PC-3 (cell line): ENCODE data around the gene NRCAM. TPM values are rescaled to one million over a fixed set of nuclear protein-coding genes. Genes with fewer than 3 reads are reported as not detected.

Experiments
- ATAC-seq: fragments of 200-7000 bp; cut with Tn5 transposase; 2 replicates; pipeline ENCODE4 v1.9.1; 2020; ENCODE audit warnings: mild to moderate bottlenecking, moderate library complexity
- BruUV-seq: library from RNA; stranded (reverse); fragments of 400-500 nt; replicated peaks from 2 replicates; lab custom pipeline; 2021; lab: Mats Ljungman, UMichigan
- CTCF ChIA-PET: fragments of 300-600 bp; sonication (Branson Sonifier 250); formaldehyde crosslinking; loops from one replicate; lab custom pipeline; 2022; ENCODE audit warnings: antibody characterized with exemption; lab: Charles Lee
- POLR2A ChIA-PET: fragments of 300-600 bp; sonication (Branson Sonifier 250); formaldehyde crosslinking; loops from one replicate; lab custom pipeline; 2022; ENCODE audit warnings: antibody characterized with exemption; ENCODE audit not compliant: unreplicated experiment; lab: Charles Lee
- DNase-seq: peaks from one replicate; pipeline ENCODE4 v3.0.0-alpha.2; 2015
- H2AFZ ChIP-seq: fragments of 300-600 bp; sonication (generic); 2 replicates; pipeline ENCODE4 v1.6.0; 2016; ENCODE audit warnings: antibody characterized with exemption, low read length
- H3F3A ChIP-seq: fragments of 300-600 bp; sonication (generic); one replicate; pipeline ENCODE4 v1.6.0; 2017; ENCODE audit warnings: antibody characterized with exemption, low read length, control low read depth, mild to moderate bottlenecking; ENCODE audit not compliant: unreplicated experiment
- H3K27ac ChIP-seq: fragments of 300-600 bp; sonication (generic); 2 replicates; pipeline ENCODE4 v1.5.1; 2016; ENCODE audit warnings: mild to moderate bottlenecking, low read length
- H3K27me3 ChIP-seq: fragments of 300-600 bp; sonication (generic); 2 replicates; pipeline ENCODE4 v1.6.1; 2016; ENCODE audit warnings: low read length, mixed read lengths
- H3K36me3 ChIP-seq: fragments of 300-600 bp; sonication (generic); 2 replicates; pipeline ENCODE4 v1.6.1; 2016; ENCODE audit warnings: low read depth, mixed run types, low read length, mixed read lengths
- H3K4me1 ChIP-seq: fragments of 300-600 bp; sonication (generic); 2 replicates; pipeline ENCODE4 v1.5.1; 2016; ENCODE audit warnings: low read length; ENCODE audit not compliant: insufficient read depth
- H3K4me2 ChIP-seq: fragments of 300-600 bp; sonication (generic); 2 replicates; pipeline ENCODE4 v1.6.0; 2016; ENCODE audit warnings: low read length
- H3K4me3 ChIP-seq: fragments of 300-600 bp; sonication (generic); 2 replicates; pipeline ENCODE4 v1.5.1; 2016; ENCODE audit warnings: mild to moderate bottlenecking, low read length, mixed read lengths
- H3K79me2 ChIP-seq: fragments of 300-600 bp; sonication (generic); 2 replicates; pipeline ENCODE4 v1.6.1; 2017; ENCODE audit warnings: low read length, mixed read lengths
- H3K9ac ChIP-seq: fragments of 300-600 bp; sonication (generic); 2 replicates; pipeline ENCODE4 v1.6.0; 2016; ENCODE audit warnings: mild to moderate bottlenecking, low read length
- H3K9me2 ChIP-seq: fragments of 300-600 bp; sonication (generic); replicated peaks from 2 replicates; pipeline ENCODE4 v1.6.1; 2016; ENCODE audit warnings: mixed run types, low read length, mixed read lengths
- H3K9me3 ChIP-seq: fragments of 300-600 bp; sonication (generic); 2 replicates; pipeline ENCODE4 v1.6.1; 2016; ENCODE audit warnings: low read length, mixed read lengths
- H4K20me1 ChIP-seq: fragments of 300-600 bp; sonication (generic); 2 replicates; pipeline ENCODE4 v1.6.1; 2016; ENCODE audit warnings: low read length, mixed read lengths
- CTCF ChIP-seq: fragments of 300-600 bp; sonication (generic); conservative IDR thresholded peaks from 2 replicates; pipeline ENCODE4 v1.5.1; 2017; ENCODE audit warnings: antibody characterized with exemption, low read depth, mild to moderate bottlenecking, low read length
- EZH2 ChIP-seq: fragments of 300-600 bp; sonication (generic); IDR thresholded peaks from one replicate; pipeline ENCODE4 v1.6.1; 2017; ENCODE audit warnings: antibody characterized with exemption, mild to moderate bottlenecking, low read length; ENCODE audit not compliant: unreplicated experiment
- EZH2phosphoT487 ChIP-seq: fragments of 300-600 bp; sonication (generic); IDR thresholded peaks from 2 replicates; pipeline ENCODE4 v1.6.1; 2018; ENCODE audit warnings: mild to moderate bottlenecking, antibody characterized with exemption, low read length, borderline replicate concordance
- intact Hi-C: fragments of 100-400 bp; cut with micrococcal nuclease; formaldehyde crosslinking; loops from 2 replicates; pipeline ENCODE4 v1.9.0; 2023
- total RNA-seq: library from RNA; depleted of rRNA; stranded (reverse); fragments of >200 nt; gene quantifications from 2 replicates; pipeline ENCODE4 v1.2.3, GENCODE V29; 2014

NRCAM gene
- total RNA-seq, 1 experiment from 2014 or later: not detected

GRCh38 chr7:108450160-108450559 lies 6.1 kb downstream of the NRCAM start:
- TF ChIP-seq EZH2 (no peak), CTCF (no peak), EZH2phosphoT487 (no peak)
- H3K79me2 ChIP-seq: no peaks in the 10 kb centered on the region
- H2AFZ ChIP-seq: no peak overlapping the region
- H3K4me3 ChIP-seq: no peak overlapping the region
- peaks cover 69% of the 10 kb centered on the region for H3K27me3 ChIP-seq
- H3K4me2 ChIP-seq: no peak overlapping the region
- ATAC-seq (no peak), DNase-seq (no peak)
- intact Hi-C loops: loop anchor here (5.0 kb wide), 1 partner anchor 153 kb away; no protein-coding TSS in a partner anchor
- CTCF ChIA-PET: no interaction called here
- H3K9ac ChIP-seq: no peak overlapping the region
- no peaks in the 10 kb centered on the region for H3K36me3 ChIP-seq
- BruUV-seq: no TSS peak
- no peaks in the 10 kb centered on the region for H3K9me2 ChIP-seq
- no peaks in the 10 kb centered on the region for H3K4me1 ChIP-seq
- no peaks in the 10 kb centered on the region for H3F3A ChIP-seq
- H3K27ac ChIP-seq: no peak overlapping the region
- POLR2A ChIA-PET: interaction anchor here (0.7 kb wide), 1 partner anchor 1646 kb away, joined by 5 read pairs; no protein-coding TSS in a partner anchor
- H4K20me1 ChIP-seq: no peaks in the 10 kb centered on the region
- H3K9me3 ChIP-seq: no peaks in the 10 kb centered on the region

DNA sequence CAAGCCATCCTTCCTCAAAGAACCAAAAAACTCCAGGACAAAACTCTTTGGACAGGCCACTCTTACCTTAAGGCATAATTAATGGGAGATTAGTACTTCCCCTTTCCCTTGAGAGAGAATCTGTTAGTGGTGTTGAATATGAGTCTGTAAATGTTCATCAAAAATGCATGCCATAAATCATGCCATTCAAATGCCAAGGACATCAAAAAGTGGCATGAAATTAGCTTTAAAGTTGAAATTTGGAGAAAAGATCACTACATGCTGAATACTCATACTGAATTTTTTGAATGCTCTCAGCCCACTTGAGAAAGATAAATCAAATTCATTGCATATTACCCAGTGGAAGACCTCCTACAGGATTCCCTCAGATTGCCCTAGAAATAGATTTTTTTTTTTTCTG lies 6.7 kb downstream of the NRCAM start:
- Histone ChIP-seq H3K4me1 (no peaks in the 10 kb centered on the region), H3K9ac (no peak overlapping the region), H3K9me2 (no peaks in the 10 kb centered on the region), H3K27ac (no peak overlapping the region), H3K4me3 (no peak overlapping the region), H3K36me3 (no peaks in the 10 kb centered on the region), H2AFZ (no peak overlapping the region), H3K27me3 (peaks cover 66% of the 10 kb centered on the region), H3K79me2 (no peaks in the 10 kb centered on the region), H3F3A (no peaks in the 10 kb centered on the region), H3K4me2 (no peak overlapping the region), H3K9me3 (no peaks in the 10 kb centered on the region), H4K20me1 (no peaks in the 10 kb centered on the region)
- no peak for DNase-seq
- ChIA-PET POLR2A (no interaction called here), CTCF (interaction anchor here (0.6 kb wide), 1 partner anchor 236 kb away, joined by 3 read pairs; no protein-coding TSS in a partner anchor)
- no peak for ATAC-seq
- intact Hi-C loops: no loop called here
- TF ChIP-seq EZH2phosphoT487 (no peak), EZH2 (no peak), CTCF (no peak)
- BruUV-seq: no TSS peak

DNA sequence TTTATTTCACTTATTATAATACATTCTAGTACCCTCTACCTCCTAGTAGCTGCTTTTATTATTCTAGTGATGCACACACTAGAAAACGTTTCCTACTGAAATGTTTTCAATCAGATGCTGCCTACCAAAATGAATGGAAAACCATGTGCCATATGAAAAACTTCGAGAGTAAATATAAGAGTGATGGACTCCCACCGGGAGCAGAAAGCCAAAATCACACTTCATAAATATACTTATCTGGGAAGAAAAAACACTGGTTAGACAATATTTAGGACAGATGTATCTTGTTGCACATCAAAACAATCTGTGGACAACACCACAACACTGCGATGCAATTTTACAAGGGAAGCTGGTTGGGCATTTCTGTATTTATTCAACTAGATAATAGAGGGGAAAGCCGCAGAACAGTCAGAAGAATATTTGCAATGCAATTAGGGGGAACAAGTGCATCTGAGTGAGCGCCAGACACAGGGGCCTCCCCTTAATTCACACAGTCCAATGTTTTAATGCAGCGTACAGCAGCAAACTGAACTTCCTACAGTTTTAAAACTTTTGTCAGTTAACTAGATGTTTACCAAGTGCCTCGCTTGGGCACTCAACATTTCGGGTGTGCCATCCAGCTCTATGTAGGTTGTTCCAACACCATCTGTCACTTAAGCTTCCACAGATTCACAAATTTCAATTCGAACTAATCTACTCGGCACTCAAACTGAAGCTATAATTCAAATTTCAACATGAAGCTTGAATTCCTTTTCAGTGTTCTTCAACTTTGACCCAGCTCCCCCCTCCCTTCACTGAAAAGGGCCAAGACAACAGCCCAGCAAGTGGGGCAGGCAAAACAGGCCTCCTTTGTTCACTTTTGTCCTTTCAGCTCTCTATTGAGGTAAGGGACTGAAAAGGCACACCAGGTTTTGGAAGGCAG lies 7.4 kb downstream of the NRCAM start:
- BruUV-seq: no TSS peak
- DNase-seq: no peak
- no peak overlapping the region for H3K4me3 ChIP-seq
- no peak for ATAC-seq
- no peaks in the 10 kb centered on the region for H4K20me1 ChIP-seq
- no peaks in the 10 kb centered on the region for H3K4me1 ChIP-seq
- H2AFZ ChIP-seq: no peak overlapping the region
- H3K9me2 ChIP-seq: no peaks in the 10 kb centered on the region
- H3K9ac ChIP-seq: no peak overlapping the region
- no peaks in the 10 kb centered on the region for H3K9me3 ChIP-seq
- H3F3A ChIP-seq: no peaks in the 10 kb centered on the region
- ChIA-PET POLR2A (no interaction called here), CTCF (interaction anchor here (0.6 kb wide), 1 partner anchor 235 kb away, joined by 3 read pairs; no protein-coding TSS in a partner anchor)
- H3K27ac ChIP-seq: no peak overlapping the region
- no peaks in the 10 kb centered on the region for H3K79me2 ChIP-seq
- intact Hi-C loops: no loop called here
- peaks cover 59% of the 10 kb centered on the region for H3K27me3 ChIP-seq
- no peak for TF ChIP-seq EZH2
- no peak for TF ChIP-seq CTCF
- no peak for TF ChIP-seq EZH2phosphoT487
- no peaks in the 10 kb centered on the region for H3K36me3 ChIP-seq
- no peak overlapping the region for H3K4me2 ChIP-seq
